HG03571 (cell line): ENCODE results near the gene PCYT2.

Experiments used
- ATAC-seq: cut with Tn5 transposase; IDR thresholded peaks from one replicate; pipeline ENCODE4 v1.9.1; 2021; ENCODE audit not compliant: unreplicated experiment

The PCYT2 gene

DNA sequence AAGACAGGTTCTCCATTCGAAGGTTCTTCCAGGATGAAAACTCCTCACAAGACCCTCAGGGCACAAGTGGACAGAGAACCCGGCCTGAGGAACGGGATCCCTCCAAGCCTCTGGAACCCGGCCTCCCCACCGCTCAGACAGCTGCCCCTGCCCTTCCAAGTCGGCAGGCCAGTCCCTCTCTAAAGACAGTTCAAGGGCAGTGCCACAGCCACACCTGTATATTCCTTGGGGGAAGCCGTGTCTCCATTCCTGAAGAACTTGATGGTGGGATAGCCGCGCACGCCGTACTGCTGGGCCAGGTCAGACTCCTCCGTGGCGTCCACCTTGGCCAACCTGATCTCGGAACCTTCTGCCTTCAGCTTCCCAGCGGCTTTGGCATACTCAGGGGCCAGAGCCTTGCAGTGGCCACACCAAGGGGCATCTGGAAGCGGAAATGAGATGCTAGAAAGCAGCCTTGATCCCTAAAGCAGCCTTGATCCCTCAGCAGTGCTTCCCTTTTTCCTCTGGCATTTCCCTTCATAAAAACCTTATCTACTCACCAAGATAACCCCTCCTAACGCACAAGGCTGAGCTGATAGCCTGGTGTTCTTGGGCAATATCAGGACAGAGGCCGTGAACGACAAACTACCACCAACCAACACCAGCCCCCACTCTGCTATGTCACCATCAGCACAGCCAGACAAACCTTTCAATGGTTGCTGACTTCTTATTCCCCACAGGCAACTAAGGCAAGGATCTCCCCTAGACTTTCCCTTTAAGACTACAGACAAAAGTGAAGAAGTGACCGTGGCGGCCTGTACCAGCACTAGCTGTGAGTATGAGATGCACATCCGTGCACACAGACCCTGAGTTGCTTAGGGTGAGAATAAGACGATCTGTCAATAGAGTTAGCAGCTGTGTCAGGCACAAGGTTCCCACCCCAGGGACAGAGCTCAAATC lies 52.0 kb downstream of the PCYT2 start:
- no peak for ATAC-seq

- ATAC-seq: no peak
Observed at GRCh38 chr17:81858170-81858966, 52.8 kb downstream of the PCYT2 start.

DNA sequence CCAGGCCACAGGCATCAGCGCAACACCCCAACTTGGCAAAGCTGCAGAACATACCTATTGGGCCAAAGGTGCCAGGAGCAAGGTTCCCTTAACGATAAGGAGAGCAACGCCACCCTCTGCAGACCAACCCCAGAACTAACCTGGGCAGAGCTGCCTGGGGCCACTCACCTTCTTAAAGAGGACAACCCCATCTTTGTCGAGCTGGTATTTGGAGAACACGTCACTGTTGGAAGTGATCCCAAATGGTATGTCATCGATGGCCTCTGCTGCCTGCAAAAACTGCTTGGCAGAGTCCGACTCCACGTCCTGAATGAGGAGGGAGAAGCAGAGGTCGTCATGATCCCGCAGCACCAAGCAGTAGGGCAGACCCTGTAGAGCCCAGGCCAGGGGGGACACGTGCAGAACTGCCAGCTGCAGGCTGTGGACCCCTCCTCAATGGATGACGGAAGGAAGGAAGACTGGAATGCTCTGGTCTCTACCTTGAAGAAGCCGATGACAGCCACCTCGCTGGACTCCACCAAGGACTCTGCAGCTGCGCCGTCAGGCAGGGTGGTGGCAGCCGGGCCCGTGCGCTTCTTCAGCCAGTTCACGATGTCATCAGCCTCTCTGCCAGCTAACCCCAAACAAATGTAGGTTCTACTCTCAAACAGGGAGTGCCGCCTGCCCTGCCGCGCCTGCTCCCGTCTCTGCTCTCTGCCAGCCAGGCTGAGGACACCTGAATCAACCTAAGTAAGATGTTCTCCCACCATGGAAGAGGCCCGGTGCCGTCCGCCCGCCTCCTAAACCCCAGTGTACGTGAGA lies 56.0 kb downstream of the PCYT2 start:
- ATAC-seq: no peak

DNA sequence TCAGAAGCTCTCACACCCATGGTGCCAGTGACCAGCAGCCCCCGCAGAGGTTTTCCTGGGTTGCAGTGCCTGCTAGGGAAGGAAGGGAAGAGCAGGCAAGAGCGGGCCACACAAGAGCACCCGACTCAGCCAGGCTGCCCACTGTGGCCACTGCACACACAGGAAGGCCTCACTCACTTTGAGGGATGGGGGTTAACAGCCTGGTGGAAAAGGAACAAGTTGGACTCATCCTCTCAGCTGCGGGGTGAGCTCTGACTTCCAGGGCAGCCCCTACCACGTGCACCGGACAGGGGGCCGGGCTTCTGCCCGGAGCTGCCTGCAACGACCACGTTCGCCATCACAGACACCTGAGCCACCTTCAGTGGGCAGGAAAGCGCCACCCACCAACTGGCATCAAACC lies 59.0 kb downstream of the PCYT2 start:
- no peak for ATAC-seq

DNA sequence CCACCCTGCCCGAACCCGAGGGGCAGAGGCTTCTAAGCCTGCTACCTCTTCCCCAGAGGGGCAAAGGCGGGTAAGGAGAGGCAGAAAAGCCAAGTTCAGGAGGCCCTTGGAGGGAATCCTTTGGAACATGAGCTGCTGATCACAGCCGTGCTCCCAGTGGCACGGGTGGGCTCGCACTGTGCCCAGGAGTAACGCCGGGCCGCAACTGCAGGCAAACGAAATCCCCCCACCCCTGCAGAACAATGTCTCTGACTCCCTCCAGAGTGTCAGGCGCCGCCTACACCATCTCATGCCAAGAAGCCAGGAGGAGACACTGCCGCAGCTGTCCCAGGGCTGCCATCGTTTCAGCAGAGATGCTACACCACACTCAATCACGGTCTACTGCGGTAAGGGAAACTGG lies 59.8 kb downstream of the PCYT2 start:
- no peak for ATAC-seq
